Endothelial cell of umbilical vein (primary cell): Measurements from ENCODE around the gene HBEGF. TPM values are rescaled to one million over a fixed set of nuclear protein-coding genes. Genes with fewer than 3 reads are reported as not detected.

Experiments used
- BruUV-seq: library from RNA; stranded (reverse); fragments of 400-500 nt; replicated peaks from 2 replicates; lab custom pipeline; 2021; lab: Mats Ljungman, UMichigan
- CTCF ChIA-PET: fragments of 300-600, 350-600 bp; sonication (Branson Sonifier 250); formaldehyde crosslinking; loops from one replicate; lab custom pipeline; 2021; ENCODE audit warnings: antibody characterized with exemption, inconsistent platforms; lab: Charles Lee
- POLR2A ChIA-PET: fragments of 300-600, 350-600 bp; sonication (Branson Sonifier 250); formaldehyde crosslinking; loops from one replicate; lab custom pipeline; 2021; ENCODE audit warnings: antibody characterized with exemption, inconsistent platforms; lab: Charles Lee
- DNase-seq: peaks from one replicate; pipeline ENCODE4 v3.0.0-alpha.2; 2011; ENCODE audit warnings: low read depth, low spot score
- FAIRE-seq: peaks from 2 replicates; lab custom pipeline; 2011; peaks lifted over from hg19 to GRCh38; lab: Jason Lieb, UNC
- H2AFZ ChIP-seq: 2 replicates; pipeline ENCODE4 v1.6.0; 2012; ENCODE audit warnings: low read depth, low read length, control low read depth, inconsistent platforms
- H3K27ac ChIP-seq: 2 replicates; pipeline ENCODE4 v1.5.1; 2011; ENCODE audit warnings: low read depth, mild to moderate bottlenecking, control low read depth, low read length, moderate library complexity; ENCODE audit not compliant: insufficient read depth
- H3K27me3 ChIP-seq, 2 experiments: 2 replicates each; pipeline versions ENCODE4 v1.6.0 to v1.6.1; 2011; ENCODE audit warnings: low read length in 2 of 2, mixed read lengths in 1 of 2; ENCODE audit not compliant: control insufficient read depth in 2 of 2, insufficient read depth in 2 of 2
- H3K36me3 ChIP-seq, 2 experiments: 2 replicates in 1 of 2; 3 replicates in 1 of 2; pipeline ENCODE4 v1.5.1; 2011; ENCODE audit warnings: low read length in 2 of 2, mild to moderate bottlenecking in 1 of 2, moderate library complexity in 1 of 2; ENCODE audit not compliant: control insufficient read depth in 2 of 2, insufficient read depth in 2 of 2; ENCODE audit errors: extremely low read depth in 1 of 2
- H3K4me1 ChIP-seq: 3 replicates; pipeline ENCODE4 v1.5.1; 2011; ENCODE audit warnings: mild to moderate bottlenecking, low read length; ENCODE audit not compliant: control insufficient read depth, insufficient read depth; ENCODE audit errors: extremely low read depth
- H3K4me2 ChIP-seq: 2 replicates; pipeline ENCODE4 v1.6.1; 2011; ENCODE audit warnings: low read length, control low read depth, mixed read lengths; ENCODE audit not compliant: insufficient read depth
- H3K4me3 ChIP-seq, 3 experiments: fragments of 200-600 bp in 1 of 3; sonication (generic), shearing (Covaris generic) in 1 of 3; replicated peaks in 1 of 3; 2 replicates each; pipeline ENCODE4 v1.5.1; 2011 to 2016; ENCODE audit warnings: control low read depth in 3 of 3, low read length in 3 of 3, mild to moderate bottlenecking in 2 of 3, inconsistent platforms in 1 of 3, low read depth in 1 of 3, moderate library complexity in 1 of 3; ENCODE audit not compliant: insufficient read depth in 1 of 3
- H3K79me2 ChIP-seq: 2 replicates; pipeline ENCODE4 v1.6.0; 2012; ENCODE audit warnings: low read length, inconsistent platforms; ENCODE audit not compliant: control insufficient read depth, insufficient read depth
- H3K9ac ChIP-seq: replicated peaks from 2 replicates; pipeline ENCODE3; 2011; ENCODE audit warnings: low read length, control low read depth; ENCODE audit not compliant: insufficient read depth; ENCODE audit errors: extremely low read depth
- H3K9me1 ChIP-seq: replicated peaks from 3 replicates; pipeline ENCODE4 v1.6.0; 2011; ENCODE audit warnings: mild to moderate bottlenecking, low read length; ENCODE audit not compliant: control insufficient read depth, insufficient read depth; ENCODE audit errors: extremely low read depth
- H3K9me3 ChIP-seq: replicated peaks from 2 replicates; pipeline ENCODE4 v1.5.1; 2012; ENCODE audit warnings: low read length, inconsistent platforms; ENCODE audit not compliant: control insufficient read depth, insufficient read depth
- H4K20me1 ChIP-seq: replicated peaks from 2 replicates; pipeline ENCODE3; 2011; ENCODE audit warnings: mild to moderate bottlenecking, low read length; ENCODE audit not compliant: control insufficient read depth, insufficient read depth; ENCODE audit errors: extremely low read depth
- CTCF ChIP-seq, 2 donors: IDR thresholded peaks; 1 replicate in 1 of 2; 2 replicates in 1 of 2; pipeline ENCODE4 v1.5.1; 2011; ENCODE audit warnings: low read length in 2 of 2, mild to moderate bottlenecking in 2 of 2, moderate library complexity in 2 of 2, control low read depth in 1 of 2, inconsistent platforms in 1 of 2, low read depth in 1 of 2; ENCODE audit not compliant: insufficient read depth in 1 of 2; ENCODE audit errors: extremely low read depth in 1 of 2
- EZH2 ChIP-seq: IDR thresholded peaks from 2 replicates; pipeline ENCODE4 v1.6.1; 2012; ENCODE audit warnings: borderline replicate concordance, low read depth, mild to moderate bottlenecking, moderate library complexity, low read length, inconsistent platforms; ENCODE audit not compliant: severe bottlenecking
- FOS ChIP-seq: IDR thresholded peaks from 2 replicates; pipeline ENCODE4 v1.6.1; 2011; ENCODE audit warnings: mild to moderate bottlenecking, low read length, moderate library complexity, borderline replicate concordance; ENCODE audit not compliant: insufficient read depth
- GATA2 ChIP-seq: IDR thresholded peaks from 2 replicates; pipeline ENCODE4 v1.7.0; 2011; ENCODE audit warnings: low read depth, mild to moderate bottlenecking, moderate library complexity, mixed read lengths, low read length; ENCODE audit not compliant: insufficient read length, insufficient read depth
- JUN ChIP-seq: IDR thresholded peaks from 2 replicates; pipeline ENCODE4 v1.6.1; 2011; ENCODE audit warnings: borderline replicate concordance, low read depth; ENCODE audit not compliant: insufficient read length, insufficient read depth
- MAX ChIP-seq: IDR thresholded peaks from 2 replicates; pipeline ENCODE4 v1.6.1; 2011; ENCODE audit not compliant: insufficient read depth, insufficient read length
- MYC ChIP-seq: IDR thresholded peaks from one replicate; pipeline ENCODE4 v1.6.1; 2011; ENCODE audit warnings: mild to moderate bottlenecking, low read depth, low read length
- POLR2A ChIP-seq: IDR thresholded peaks from 2 replicates; pipeline ENCODE4 v1.6.1; 2012; ENCODE audit warnings: low read depth, mild to moderate bottlenecking, control low read depth, low read length
- POLR2AphosphoS5 ChIP-seq: IDR thresholded peaks from 2 replicates; pipeline ENCODE4 v1.6.1; 2012; ENCODE audit warnings: low read depth, mild to moderate bottlenecking, control low read depth, low read length, moderate library complexity; ENCODE audit not compliant: insufficient read depth
- dilution Hi-C: fragments of 300-500 bp; cut with MboI; formaldehyde crosslinking; loops from one replicate; pipeline ENCODE4 v1.15.0; 2019; ENCODE audit warnings: low sequenced_read_pairs; ENCODE audit not compliant: extremely low pct_ligation_motif_present
- intact Hi-C: fragments of 100-400 bp; cut with micrococcal nuclease; formaldehyde crosslinking; loops from one replicate; pipeline ENCODE4 v1.10.0; 2022
- polyA plus RNA-seq, 4 experiments: library from polyadenylated mRNA; depleted of rRNA in 3 of 4; stranded (reverse) in 3 of 4; unstranded in 1 of 4; fragments of >200 nt; gene quantifications; 2 replicates each; pipeline versions ENCODE4 v1.2.1 to v1.2.3, GENCODE V29; 2011 to 2012; ENCODE audit warnings: missing spikeins in 1 of 4
- total RNA-seq: library from RNA; stranded (reverse); gene quantifications from 2 replicates; pipeline ENCODE4 v1.2.3, GENCODE V29; 2021

The HBEGF gene
- total and polyA plus RNA-seq, 2 donors (not counting 3 experiments of a cell fraction or from before 2014, with no cell fraction given): 33.2 to 79.8 TPM

- H4K20me1 ChIP-seq: no peaks in the 10 kb centered on the region
- dilution Hi-C loops: no loop called here
- H2AFZ ChIP-seq: no peak overlapping the region
- no peak overlapping the region for H3K9ac ChIP-seq
- BruUV-seq: no TSS peak
- no peaks in the 10 kb centered on the region for H3K27me3 ChIP-seq
- no peak for DNase-seq
- no peak overlapping the region for H3K4me2 ChIP-seq
- H3K36me3 ChIP-seq: no peaks in the 10 kb centered on the region
- TF ChIP-seq POLR2AphosphoS5 (no peak), MAX (no peak), EZH2 (no peak), GATA2 (no peak), JUN (no peak), FOS (no peak), MYC (no peak), POLR2A (no peak), CTCF (IDR thresholded peaks at IDR 0.05; ENCODE audit: extremely low read depth in 1 of 2, insufficient read depth in 1 of 2, low read depth in 1 of 2, low read length in 2 of 2) (no peak)
- peak overlapping the region; percentile 99 for H3K27ac ChIP-seq
- no peak for FAIRE-seq
- H3K9me3 ChIP-seq: no peaks in the 10 kb centered on the region
- H3K9me1 ChIP-seq: no peaks in the 10 kb centered on the region
- peaks cover 46% of the 10 kb centered on the region for H3K4me1 ChIP-seq
- CTCF ChIA-PET: interaction anchor here (0.9 to 4.6 kb wide), 4 partner anchors 11 to 77 kb away, joined by 4 to 40 read pairs (median 6); partner anchors contain the start of gene HBEGF
- POLR2A ChIA-PET: interaction anchor here (1.4 kb wide), 1 partner anchor 9 kb away, joined by 5 read pairs; no protein-coding TSS in a partner anchor
- H3K4me3 ChIP-seq: no peak overlapping the region
- intact Hi-C loops: loop anchor here (2.0 kb wide), 1 partner anchor 23 kb away; no protein-coding TSS in a partner anchor
- H3K79me2 ChIP-seq: no peaks in the 10 kb centered on the region
Observed at GRCh38 chr5:140321796-140322195, 24.6 kb downstream of the HBEGF start.
